Psoas muscle (tissue), 8 donors: ENCODE results near the gene CLMP. TPM values are rescaled to one million over a fixed set of nuclear protein-coding genes. Genes with fewer than 3 reads are reported as not detected.

ENCODE experiments used
- ATAC-seq, 4 donors: fragments of 200-7000 bp; cut with Tn5 transposase; one replicate each; pipeline ENCODE4 v1.9.1; 2020; ENCODE audit warnings: moderate library complexity in 3 of 4, mild to moderate bottlenecking in 2 of 4
- DNase-seq, 2 donors: peaks; one replicate each; pipeline ENCODE4 v3.0.0-alpha.2; 2020
- H3K27ac ChIP-seq: fragments of 200-600 bp; one replicate; pipeline ENCODE4 v1.8.0; 2022
- H3K27me3 ChIP-seq, 3 donors: fragments of 200-600 bp in 1 of 3; one replicate each; pipeline versions ENCODE4 v1.6.1 to v1.8.0; 2013 to 2022; ENCODE audit warnings: low read length in 2 of 3, mild to moderate bottlenecking in 2 of 3, moderate library complexity in 1 of 3; ENCODE audit not compliant: insufficient read depth in 3 of 3
- H3K36me3 ChIP-seq, 2 donors: fragments of 200-600 bp in 1 of 2; one replicate each; pipeline versions ENCODE4 v1.6.1 to v1.8.0; 2013 to 2022; ENCODE audit warnings: low read depth in 1 of 2, mild to moderate bottlenecking in 1 of 2, moderate library complexity in 1 of 2; ENCODE audit not compliant: insufficient read depth in 1 of 2
- H3K4me1 ChIP-seq: fragments of 200-600 bp; one replicate; pipeline ENCODE4 v1.8.0; 2022
- H3K4me3 ChIP-seq: fragments of 200-600 bp; one replicate; pipeline ENCODE4 v1.8.0; 2022; ENCODE audit warnings: mild to moderate bottlenecking
- H3K9me3 ChIP-seq: fragments of 200-600 bp; one replicate; pipeline ENCODE4 v1.8.0; 2022
- WGBS, 3 donors: extraction: QIAGEN DNeasy Blood & Tissue Kit; methylation state at CpG; one replicate each; pipeline versions ENCODE4 v1.1.6 to v1.1.7; 2013; 5-methylcytosine and 5-hydroxymethylcytosine counted together
- intact Hi-C, 2 donors: fragments of 100-400 bp; cut with DNase I; formaldehyde crosslinking; loops; one replicate each; pipeline versions ENCODE4 v1.11.0 to v1.14.2; 2022
- polyA plus RNA-seq, 3 donors: library from polyadenylated mRNA; stranded (reverse); fragments of 200-250 nt; gene quantifications; one replicate each; pipeline ENCODE4 v1.2.3, GENCODE V29; 2013
- total RNA-seq, 4 donors: library from RNA; stranded (reverse); fragmentation: NEBNext Ultra II Directional in 2 of 4; extraction: Animal tissue kit (Norgen Biotek cat#: 25700) in 2 of 4; gene quantifications; one replicate each; pipeline versions ENCODE4 v1.2.1 to v1.2.4, GENCODE V29; 2021 to 2023
- TF ChIP-seq, protein P1 (sequence below): fragments of 200-600 bp; IDR thresholded peaks from one replicate; pipeline ENCODE4 v1.8.0; 2022; ENCODE audit warnings: antibody characterized with exemption
- donor health status: healthy with polysubstance abuse.
- donor health status: DM: no; HTN: no; CAD: no; lungs with moderate emphysema.
- donor health status: Bipolar disorder and iron deficiency.
- donor health status: healthy.
- donor health status: DM: yes; HTN: yes; CAD: no.
- donor health status: DM: no; HTN: no; CAD: no.
- donor health status: DM: no; HTN: no; CAD: no.
- donor health status: DM: yes; HTN: yes; CAD: no.

The CLMP gene
- total and polyA plus RNA-seq, 7 donors, result 0.83 to 4.2 (median 2.9) TPM

DNA sequence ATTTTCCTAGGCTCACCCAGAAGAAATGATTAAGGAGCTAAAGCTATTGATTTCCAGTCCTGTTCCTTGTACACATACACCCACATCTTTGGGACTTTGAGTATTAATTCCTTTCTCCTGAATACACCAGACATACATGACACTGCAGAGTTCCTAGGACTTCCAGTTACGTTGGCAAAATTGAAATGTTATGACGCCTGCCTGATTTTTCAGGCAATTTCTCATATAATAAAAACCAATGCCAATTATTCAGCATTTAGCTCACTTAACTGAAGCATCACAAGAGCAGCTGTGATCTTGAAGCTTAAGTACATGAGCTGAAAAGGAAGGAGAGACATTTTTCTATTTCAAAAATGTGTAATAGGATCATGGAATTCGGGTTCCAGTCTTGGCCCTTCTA is 4.5 kb downstream of the CLMP start:
- Histone ChIP-seq H3K4me3 (no peak overlapping the region), H3K9me3 (no peaks in the 10 kb centered on the region), H3K27ac (no peak overlapping the region), H3K27me3 (peaks cover 0 to 91% (median 13%) of the 10 kb centered on the region in 3 donors), H3K36me3 (no peaks in the 10 kb centered on the region), H3K4me1 (no peaks in the 10 kb centered on the region)
- intact Hi-C loops, result no loop called here
- 39 to 60% (median 46%) methylated on average over 3 of the region's 3 CpGs for WGBS, 3 donors
- no peak for ATAC-seq
- TF ChIP-seq, protein P1, sequence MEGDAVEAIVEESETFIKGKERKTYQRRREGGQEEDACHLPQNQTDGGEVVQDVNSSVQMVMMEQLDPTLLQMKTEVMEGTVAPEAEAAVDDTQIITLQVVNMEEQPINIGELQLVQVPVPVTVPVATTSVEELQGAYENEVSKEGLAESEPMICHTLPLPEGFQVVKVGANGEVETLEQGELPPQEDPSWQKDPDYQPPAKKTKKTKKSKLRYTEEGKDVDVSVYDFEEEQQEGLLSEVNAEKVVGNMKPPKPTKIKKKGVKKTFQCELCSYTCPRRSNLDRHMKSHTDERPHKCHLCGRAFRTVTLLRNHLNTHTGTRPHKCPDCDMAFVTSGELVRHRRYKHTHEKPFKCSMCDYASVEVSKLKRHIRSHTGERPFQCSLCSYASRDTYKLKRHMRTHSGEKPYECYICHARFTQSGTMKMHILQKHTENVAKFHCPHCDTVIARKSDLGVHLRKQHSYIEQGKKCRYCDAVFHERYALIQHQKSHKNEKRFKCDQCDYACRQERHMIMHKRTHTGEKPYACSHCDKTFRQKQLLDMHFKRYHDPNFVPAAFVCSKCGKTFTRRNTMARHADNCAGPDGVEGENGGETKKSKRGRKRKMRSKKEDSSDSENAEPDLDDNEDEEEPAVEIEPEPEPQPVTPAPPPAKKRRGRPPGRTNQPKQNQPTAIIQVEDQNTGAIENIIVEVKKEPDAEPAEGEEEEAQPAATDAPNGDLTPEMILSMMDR, result no peak
- no peak for DNase-seq

DNA sequence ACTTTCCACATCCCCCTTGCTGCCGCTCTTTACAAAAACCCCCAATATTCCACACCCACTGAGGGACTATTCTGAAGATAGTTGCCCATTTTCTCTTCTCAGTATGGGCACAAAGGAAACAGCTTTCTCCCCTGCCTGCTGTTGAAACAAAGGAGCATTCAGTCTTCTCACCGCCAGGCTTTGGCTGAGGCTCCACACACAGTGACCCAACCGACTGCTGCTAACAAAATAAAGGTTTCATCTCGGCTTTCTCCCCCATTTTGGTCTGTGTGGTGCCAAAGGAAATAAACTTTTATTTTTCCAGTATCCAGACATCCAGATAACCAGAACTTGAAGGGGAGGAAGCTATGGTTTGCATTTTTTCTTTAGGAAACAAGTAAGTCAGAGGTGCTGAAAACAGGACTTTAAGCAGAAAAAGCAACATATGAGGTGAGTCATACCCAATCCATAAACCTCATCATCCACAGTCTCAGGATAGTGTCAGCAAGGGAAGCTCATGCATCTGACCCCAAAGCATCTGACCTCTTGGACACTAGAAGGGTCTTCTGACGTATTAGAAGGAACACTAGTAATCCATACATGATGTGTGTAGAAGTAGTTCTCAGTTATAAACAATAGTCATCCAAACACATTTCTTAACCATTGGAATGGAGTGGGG is 6.4 kb downstream of the CLMP start:
- TF ChIP-seq, protein P1, result no peak
- 24 to 36% (median 27%) methylated on average over 5 of the region's 5 CpGs for WGBS, 3 donors
- no peaks in the 10 kb centered on the region for H3K36me3 ChIP-seq
- no peaks in the 10 kb centered on the region for H3K4me1 ChIP-seq
- no peak overlapping the region for H3K27ac ChIP-seq
- peak in 1 of 4 donors; percentile 29 for ATAC-seq
- intact Hi-C loops, result no loop called here
- no peak overlapping the region for H3K4me3 ChIP-seq
- DNase-seq, result no peak
- no peaks in the 10 kb centered on the region for H3K9me3 ChIP-seq
- H3K27me3 ChIP-seq, result peaks cover 0 to 88% (median 5%) of the 10 kb centered on the region in 3 donors

DNA sequence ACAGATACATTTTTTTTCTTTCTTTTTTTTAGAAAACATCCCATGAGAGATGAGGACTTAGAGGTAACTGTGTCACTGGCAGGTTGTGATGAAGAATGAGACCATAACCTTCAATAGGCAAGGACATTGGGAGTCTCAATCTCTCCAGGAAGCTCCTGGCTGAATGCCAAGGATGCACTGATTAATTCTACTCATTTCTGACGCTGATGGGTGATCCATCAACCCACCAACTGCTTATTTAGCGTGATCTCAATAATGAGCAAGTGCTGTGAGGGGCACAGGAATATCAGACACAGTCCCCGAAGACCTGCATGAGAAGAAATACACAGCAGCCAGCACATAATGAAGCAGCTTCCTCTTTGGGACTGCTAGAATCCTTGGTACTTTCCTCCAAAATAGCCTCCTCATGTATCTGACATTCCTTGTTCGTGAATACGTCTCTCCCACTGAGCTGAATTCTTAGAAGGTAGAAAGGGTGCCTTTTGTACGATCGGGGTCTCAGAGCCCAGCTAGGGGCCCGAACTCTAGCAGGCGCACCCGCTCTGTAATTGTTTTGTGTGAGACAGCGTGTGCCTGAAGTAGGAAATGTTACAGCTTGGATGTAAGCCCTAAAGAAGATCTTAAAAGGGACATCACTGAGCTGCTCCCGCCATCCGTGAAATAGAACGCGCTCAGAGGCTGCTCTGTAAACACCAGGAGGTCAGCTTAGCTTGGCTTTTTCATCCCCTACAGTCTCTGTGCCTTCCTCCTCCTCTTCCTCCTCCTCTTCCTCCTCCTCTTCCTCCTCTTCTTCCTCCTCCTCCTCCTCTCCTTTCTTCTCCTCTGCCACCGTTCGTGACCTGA is 7.2 kb downstream of the CLMP start:
- TF ChIP-seq, protein P1, result no peak
- ATAC-seq (no peak), DNase-seq (no peak)
- intact Hi-C loops, result no loop called here
- peaks cover 0 to 83% (median 8%) of the 10 kb centered on the region in 3 donors for H3K27me3 ChIP-seq
- H3K4me1 ChIP-seq, result no peaks in the 10 kb centered on the region
- WGBS, 3 donors, result 21 to 35% (median 22%) methylated on average over 17 of the region's 17 CpGs
- H3K36me3 ChIP-seq, result no peaks in the 10 kb centered on the region
- no peaks in the 10 kb centered on the region for H3K9me3 ChIP-seq
- H3K4me3 ChIP-seq, result no peak overlapping the region
- no peak overlapping the region for H3K27ac ChIP-seq

DNA sequence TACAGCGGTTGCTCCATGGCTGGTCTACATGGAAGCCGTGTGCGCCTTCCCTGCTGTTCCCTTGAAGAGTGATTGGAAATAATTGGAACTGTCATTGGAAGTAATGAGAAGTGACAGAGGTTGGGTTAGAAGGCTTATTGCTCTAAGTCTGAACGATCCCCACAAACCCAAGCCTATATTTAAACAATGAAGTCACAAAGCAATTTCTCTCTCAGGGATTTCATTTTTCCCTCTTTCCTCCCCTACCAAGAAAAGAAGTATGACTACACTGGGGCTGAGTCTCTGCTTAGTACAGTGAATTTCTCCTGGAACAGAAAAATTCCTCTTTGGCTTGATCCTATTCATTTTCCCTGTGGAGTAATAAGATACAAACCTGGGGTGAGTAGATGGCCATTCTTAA is 7.8 kb downstream of the CLMP start:
- Histone ChIP-seq H3K27me3 (peaks cover 0 to 83% (median 7%) of the 10 kb centered on the region in 3 donors), H3K27ac (no peak overlapping the region)
- intact Hi-C loops, result no loop called here

More for the DNA sequence above, 7.8 kb downstream of the CLMP start:
- Histone ChIP-seq H3K36me3 (no peaks in the 10 kb centered on the region), H3K4me1 (no peaks in the 10 kb centered on the region), H3K4me3 (no peak overlapping the region), H3K9me3 (no peaks in the 10 kb centered on the region)
- TF ChIP-seq, protein P1, result no peak
- no peak for ATAC-seq
- DNase-seq, result no peak
- 78 to 83% (median 80%) methylated on average over 4 of the region's 4 CpGs for WGBS, 3 donors
